ENCODE data around the gene CD109. TPM values are rescaled to one million over a fixed set of nuclear protein-coding genes. Genes with fewer than 3 reads are reported as not detected.
"Not testable (repeated sequence)": the region's sequence is repeated elsewhere in the genome, so short reads cannot be mapped to it uniquely, and the experiment has no call there.

Gene CD109
- total RNA-seq, 1 donor from 2014 or later = 6.3 TPM

GRCh38 chr6:73823046-73823735 lies 127.2 kb downstream of the CD109 start:
- DNase-seq (ENCODE audit: low spot score) = no peak
- intact Hi-C loops (cut with DNase I) = no loop called here

GRCh38 chr6:73823832-73824231 lies 127.8 kb downstream of the CD109 start:
- DNase-seq (ENCODE audit: low spot score) = no peak
- intact Hi-C loops (cut with DNase I) = no loop called here

GRCh38 chr6:73826571-73826970 lies 130.6 kb downstream of the CD109 start:
- intact Hi-C loops (cut with DNase I) = no loop called here
- DNase-seq (ENCODE audit: low spot score) = no peak

DNA sequence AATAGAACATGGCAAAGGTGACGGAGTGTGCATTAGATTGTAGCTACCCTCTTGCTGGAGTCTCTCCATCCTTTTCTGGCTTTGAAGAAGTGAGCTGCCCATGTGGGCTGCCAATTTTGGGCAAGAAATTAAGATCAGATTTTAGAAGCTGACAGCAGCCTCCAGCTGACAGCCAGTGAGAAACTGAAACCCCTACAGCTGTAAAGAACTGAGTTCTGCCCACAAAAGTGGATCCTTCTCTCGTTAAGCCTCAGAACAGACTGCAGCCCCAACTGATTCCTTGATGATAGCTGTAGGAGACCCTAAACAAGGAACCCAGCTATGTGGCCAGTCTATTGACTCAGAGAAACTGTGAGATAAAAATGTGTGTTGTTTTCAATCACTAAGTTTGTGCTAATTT lies 134.1 kb downstream of the CD109 start:
- intact Hi-C loops (cut with DNase I) = no loop called here
- DNase-seq (ENCODE audit: low spot score) = no peak

DNA sequence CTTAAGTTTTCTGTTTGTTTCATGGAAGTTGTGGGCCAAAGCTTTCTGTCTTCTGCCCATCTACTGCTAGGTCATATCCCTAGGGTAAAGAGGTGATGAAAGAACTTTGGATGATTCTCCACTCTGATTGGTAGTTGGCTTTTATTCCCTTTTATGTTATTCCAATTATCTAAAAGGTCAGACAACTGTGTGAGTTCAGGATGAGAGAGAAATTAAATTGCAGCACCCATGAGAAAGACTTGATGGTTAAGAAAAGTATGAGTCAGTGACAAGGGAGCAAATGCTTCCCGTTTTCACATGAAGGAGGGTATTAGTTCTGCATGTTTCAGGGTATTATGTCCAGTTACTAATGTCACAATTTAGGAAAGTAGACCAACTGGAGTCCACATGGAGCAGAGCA lies 136.3 kb downstream of the CD109 start:
- intact Hi-C loops (cut with DNase I) = no loop called here
- no peak for DNase-seq (ENCODE audit: low spot score)

DNA sequence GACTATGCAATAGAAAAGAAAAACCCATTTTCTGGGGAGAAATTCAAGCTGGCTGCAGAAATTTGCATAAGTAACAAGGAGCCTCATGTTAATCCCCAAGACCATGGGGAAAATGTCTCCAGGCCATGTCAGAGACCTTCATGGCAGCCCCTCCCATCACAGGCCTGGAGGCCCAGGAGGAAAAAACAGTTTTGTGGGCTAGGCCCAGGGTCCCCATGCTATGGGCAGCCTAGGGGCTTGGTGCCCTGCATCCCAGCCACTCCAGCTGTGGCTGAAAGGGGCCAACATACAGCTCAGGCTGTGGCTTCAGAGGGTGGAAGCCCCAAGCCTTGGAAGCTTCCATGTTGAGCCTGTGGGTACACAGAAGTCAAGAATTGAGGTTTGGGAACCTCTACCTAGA lies 148.7 kb downstream of the CD109 start:
- intact Hi-C loops (cut with DNase I); DNase-seq (ENCODE audit: low spot score): not testable (repeated sequence)

GRCh38 chr6:73851048-73851447 lies 155.0 kb downstream of the CD109 start:
- DNase-seq (ENCODE audit: low spot score) = not testable (repeated sequence)
- intact Hi-C loops (cut with DNase I) = loop anchor here (10.0 kb wide), 1 partner anchor 114 kb away; no protein-coding TSS in a partner anchor

DNA sequence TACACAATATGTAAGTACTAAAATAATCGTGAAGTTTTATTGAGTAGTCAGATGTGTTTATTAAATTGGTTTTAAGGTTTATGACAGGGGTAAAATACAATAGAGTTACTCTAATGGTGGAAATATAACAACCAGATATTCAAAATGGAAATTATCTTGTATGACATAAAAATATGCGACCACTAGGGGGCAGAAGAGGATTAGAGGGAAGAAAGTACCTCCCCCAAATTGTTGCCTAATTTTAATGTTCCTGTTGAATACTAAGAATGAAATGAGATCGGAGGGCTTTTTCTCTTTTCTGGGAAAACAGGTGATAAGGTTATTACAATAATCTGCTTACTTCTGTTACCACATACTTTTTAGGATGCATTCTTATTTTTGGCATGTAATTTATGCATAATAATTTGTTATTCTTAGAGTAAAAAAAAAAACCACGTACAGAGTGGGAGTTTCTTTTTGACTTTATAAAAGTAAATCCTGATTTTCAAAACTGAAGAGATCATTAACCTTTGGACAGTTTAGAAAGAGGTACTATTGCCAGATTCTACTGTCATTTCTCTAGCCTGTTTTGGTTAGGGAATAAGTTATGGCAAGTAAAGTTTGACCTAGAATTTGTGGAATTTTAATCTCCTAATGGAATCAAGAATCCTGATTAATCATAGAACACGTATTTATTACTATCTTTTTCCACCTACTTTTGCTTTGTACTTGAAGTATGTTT lies 159.2 kb downstream of the CD109 start:
- intact Hi-C loops (cut with DNase I) = loop anchor here (5.0 to 10.0 kb wide), 2 partner anchors 110 to 1352 kb away; partner anchors contain the start of gene COL12A1
- no peak for DNase-seq (ENCODE audit: low spot score)

- no peak for DNase-seq (ENCODE audit: low spot score)
- intact Hi-C loops (cut with DNase I) = loop anchor here (5.0 to 10.0 kb wide), 2 partner anchors 107 to 1350 kb away; partner anchors contain the start of gene COL12A1
These were observed 161.4 kb downstream of the CD109 start for GRCh38 chr6:73857341-73857890.

DNA sequence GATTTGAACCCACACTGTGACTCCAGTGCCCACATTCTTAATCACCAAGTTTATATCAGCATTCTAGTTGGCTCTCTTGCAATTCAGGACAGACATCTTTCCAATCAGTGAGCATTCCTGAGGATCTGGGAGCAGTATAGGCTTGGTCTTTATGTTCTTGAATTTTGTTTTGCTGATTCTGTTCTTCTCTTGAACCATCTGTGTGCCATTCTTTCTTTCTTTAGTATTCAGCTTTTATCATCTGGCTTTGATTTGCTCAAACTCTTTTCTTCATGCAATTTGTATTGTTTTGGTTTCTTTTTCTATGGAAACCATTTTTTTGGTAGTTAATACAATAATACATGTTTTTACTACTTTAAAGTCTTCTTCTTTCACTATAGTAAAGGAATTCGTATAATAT lies 162.4 kb downstream of the CD109 start:
- intact Hi-C loops (cut with DNase I) = loop anchor here (5.0 to 10.0 kb wide), 2 partner anchors 106 to 1349 kb away; partner anchors contain the start of gene COL12A1
- DNase-seq (ENCODE audit: low spot score) = no peak

DNA sequence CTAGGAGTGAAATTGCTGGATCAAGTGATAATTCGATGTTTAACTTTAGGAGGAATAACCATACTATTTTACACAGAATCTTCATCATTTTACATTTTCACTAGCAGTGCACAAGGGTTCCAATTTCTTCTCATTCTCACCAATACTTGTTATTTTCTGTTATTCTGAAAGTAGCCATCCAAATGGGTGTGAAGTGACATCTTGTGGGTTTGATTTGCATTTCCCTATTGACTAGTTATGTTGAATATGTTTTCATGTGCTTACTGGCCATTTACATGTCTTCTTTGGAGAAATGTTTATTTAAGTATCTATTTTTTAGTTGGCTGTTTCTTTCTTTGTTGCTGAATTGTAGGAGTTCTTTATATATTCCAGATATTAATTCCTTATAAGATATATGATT lies 164.3 kb downstream of the CD109 start:
- DNase-seq (ENCODE audit: low spot score) = no peak

GRCh38 chr6:73866305-73866704 lies 170.3 kb downstream of the CD109 start:
- DNase-seq (ENCODE audit: low spot score) = no peak
- intact Hi-C loops (cut with DNase I) = no loop called here

More for the DNA sequence above, 164.3 kb downstream of the CD109 start:
- intact Hi-C loops (cut with DNase I) = no loop called here

DNA sequence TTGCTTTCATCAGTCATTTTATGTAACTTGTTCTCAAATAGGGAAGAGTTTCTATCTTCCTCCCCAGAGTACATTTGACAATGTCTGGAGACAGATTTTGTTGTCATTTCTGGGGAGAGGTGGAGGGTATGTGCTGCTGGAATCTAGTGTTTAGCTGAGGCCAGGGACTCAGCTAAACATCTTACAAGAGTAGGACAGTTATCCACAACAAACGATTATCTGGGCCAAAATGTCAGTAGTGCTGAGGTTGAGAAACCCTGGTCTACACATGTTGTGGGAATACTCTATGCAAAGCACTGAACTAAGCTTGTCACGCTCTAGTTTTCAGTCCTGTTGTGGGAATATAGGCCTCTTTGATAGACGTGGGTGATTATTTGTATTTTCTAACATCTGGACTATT lies 171.4 kb downstream of the CD109 start:
- no peak for DNase-seq (ENCODE audit: low spot score)
- intact Hi-C loops (cut with DNase I) = no loop called here

DNA sequence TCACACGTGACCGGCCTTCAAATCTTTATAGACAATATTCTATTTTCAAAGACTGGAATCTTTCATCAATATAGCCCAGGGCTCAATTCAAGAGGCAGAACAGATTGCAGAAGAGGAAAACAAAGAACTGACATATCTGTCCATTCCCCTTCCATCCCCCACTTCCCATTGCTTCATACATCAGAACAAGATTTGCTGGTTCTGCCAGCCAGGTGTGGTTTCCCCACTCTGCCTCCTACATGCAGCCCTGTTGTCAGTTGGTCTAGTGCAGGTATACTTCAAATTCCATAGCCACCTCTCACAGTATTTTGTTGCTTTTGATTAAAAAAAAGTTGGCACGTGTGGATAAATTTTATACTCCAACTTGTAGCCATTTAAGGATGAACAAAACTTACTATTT lies 174.9 kb downstream of the CD109 start:
- intact Hi-C loops (cut with DNase I) = no loop called here

GRCh38 chr6:73873081-73873480 lies 177.1 kb downstream of the CD109 start:
- DNase-seq (ENCODE audit: low spot score) = no peak
- intact Hi-C loops (cut with DNase I) = no loop called here

More for the DNA sequence above, 174.9 kb downstream of the CD109 start:
- DNase-seq (ENCODE audit: low spot score) = no peak

Other genes starting within 250 kb of the CD109 start
- gene CGAS, start 243.9 kb upstream of the CD109 start, total RNA-seq = 2.0 TPM
- 20.7 TPM for gene MTO1, start 234.5 kb upstream of the CD109 start, total RNA-seq
- 2,432 TPM for gene EEF1A1, start 175.2 kb upstream of the CD109 start, total RNA-seq
- gene SLC17A5, start 42.2 kb upstream of the CD109 start, total RNA-seq = 7.3 TPM

Measured in cardiac septum (tissue), 1 donor.